ENCODE measurements around the gene CLCNKB. TPM values are rescaled to one million over a fixed set of nuclear protein-coding genes. Genes with fewer than 3 reads are reported as not detected.
A peak's percentile ranks its signal among the peaks of the same experiment; 100 is the strongest.

Gene CLCNKB
- total RNA-seq, 1 donor from 2014 or later: 1.6 TPM

- Mint-ChIP-seq H3K36me3 (no peaks in the 10 kb centered on the region), H3K27ac (peak overlapping the region; percentile 70), H3K9me3 (no peaks in the 10 kb centered on the region), H3K4me1 (ENCODE audit: unreplicated experiment) (peaks cover 26% of the 10 kb centered on the region), H3K27me3 (peaks cover 5% of the 10 kb centered on the region), H3K4me3 (peak overlapping the region; percentile 36)
- no peak for DNase-seq (ENCODE audit: extremely low spot score, unreplicated experiment)
- TF ChIP-seq CTCF (conservative IDR thresholded peaks at IDR 0.05): no peak
Measured at GRCh38 chr1:16067127-16067768, 23.7 kb downstream of the CLCNKB start.

- peak overlapping the region; percentile 70 for H3K27ac Mint-ChIP-seq
- H3K9me3 Mint-ChIP-seq: no peaks in the 10 kb centered on the region
- H3K4me1 Mint-ChIP-seq (ENCODE audit: unreplicated experiment): peaks cover 26% of the 10 kb centered on the region
- H3K36me3 Mint-ChIP-seq: no peaks in the 10 kb centered on the region
- no peak for TF ChIP-seq CTCF (conservative IDR thresholded peaks at IDR 0.05)
- H3K27me3 Mint-ChIP-seq: peaks cover 5% of the 10 kb centered on the region
- no peak overlapping the region for H3K4me3 Mint-ChIP-seq
- DNase-seq (ENCODE audit: extremely low spot score, unreplicated experiment): no peak
Measured at GRCh38 chr1:16067933-16068332, 24.4 kb downstream of the CLCNKB start.

GRCh38 chr1:16068356-16069270, 25.0 kb downstream of the CLCNKB start:
- Mint-ChIP-seq H3K4me1 (ENCODE audit: unreplicated experiment) (peaks cover 25% of the 10 kb centered on the region), H3K27me3 (peaks cover 6% of the 10 kb centered on the region), H3K36me3 (no peaks in the 10 kb centered on the region), H3K9me3 (no peaks in the 10 kb centered on the region), H3K27ac (no peak overlapping the region), H3K4me3 (no peak overlapping the region)
- DNase-seq (ENCODE audit: extremely low spot score, unreplicated experiment): no peak
- no peak for TF ChIP-seq CTCF (conservative IDR thresholded peaks at IDR 0.05)

GRCh38 chr1:16070640-16071355, 27.2 kb downstream of the CLCNKB start:
- no peak for DNase-seq (ENCODE audit: extremely low spot score, unreplicated experiment)
- Mint-ChIP-seq H3K4me1 (ENCODE audit: unreplicated experiment) (peaks cover 15% of the 10 kb centered on the region), H3K27me3 (peaks cover 13% of the 10 kb centered on the region), H3K4me3 (no peak overlapping the region), H3K9me3 (no peaks in the 10 kb centered on the region), H3K27ac (no peak overlapping the region), H3K36me3 (no peaks in the 10 kb centered on the region)
- no peak for TF ChIP-seq CTCF (conservative IDR thresholded peaks at IDR 0.05)

- Mint-ChIP-seq H3K4me1 (ENCODE audit: unreplicated experiment) (peaks cover 15% of the 10 kb centered on the region), H3K27ac (no peak overlapping the region), H3K27me3 (peaks cover 13% of the 10 kb centered on the region), H3K9me3 (no peaks in the 10 kb centered on the region), H3K4me3 (peak overlapping the region; percentile 58), H3K36me3 (no peaks in the 10 kb centered on the region)
- no peak for DNase-seq (ENCODE audit: extremely low spot score, unreplicated experiment)
- TF ChIP-seq CTCF (conservative IDR thresholded peaks at IDR 0.05): no peak
Measured at GRCh38 chr1:16071614-16072013, 28.0 kb downstream of the CLCNKB start.
